Hepatocyte (in vitro differentiated cells): ENCODE measurements around the gene GSPT1.

Source experiments
- EZH2 ChIP-seq: fragments of 200-600 bp; sonication (generic); IDR thresholded peaks from 2 replicates; pipeline ENCODE4 v1.6.1; 2016; ENCODE audit warnings: antibody characterized with exemption, mild to moderate bottlenecking, borderline replicate concordance
- TF ChIP-seq, protein P1 (sequence below): fragments of 200-600 bp; sonication (generic); IDR thresholded peaks from 2 replicates; pipeline ENCODE4 v1.5.1; 2016; ENCODE audit warnings: antibody characterized with exemption, mild to moderate bottlenecking; ENCODE audit not compliant: poor library complexity

DNA sequence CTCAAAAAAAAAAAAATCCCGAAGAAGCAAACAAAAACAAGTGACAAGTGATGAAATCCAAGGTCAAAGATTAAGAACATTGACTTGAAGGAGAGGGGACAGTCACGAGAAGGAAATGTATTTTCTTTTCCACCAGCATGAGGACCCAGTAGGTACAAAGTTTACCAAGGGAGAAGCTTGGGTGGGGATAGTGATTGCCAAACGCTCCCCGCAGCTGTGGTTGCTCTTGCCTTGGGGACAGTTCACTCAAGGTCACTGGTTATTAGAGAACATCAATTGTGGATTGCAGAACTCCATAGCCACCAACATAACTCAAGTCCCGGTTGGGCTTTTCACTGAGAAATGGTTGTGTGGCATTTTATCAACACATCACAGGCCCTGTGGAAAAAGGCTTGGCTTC lies 91.4 kb downstream of the GSPT1 start:
- TF ChIP-seq, protein P1, sequence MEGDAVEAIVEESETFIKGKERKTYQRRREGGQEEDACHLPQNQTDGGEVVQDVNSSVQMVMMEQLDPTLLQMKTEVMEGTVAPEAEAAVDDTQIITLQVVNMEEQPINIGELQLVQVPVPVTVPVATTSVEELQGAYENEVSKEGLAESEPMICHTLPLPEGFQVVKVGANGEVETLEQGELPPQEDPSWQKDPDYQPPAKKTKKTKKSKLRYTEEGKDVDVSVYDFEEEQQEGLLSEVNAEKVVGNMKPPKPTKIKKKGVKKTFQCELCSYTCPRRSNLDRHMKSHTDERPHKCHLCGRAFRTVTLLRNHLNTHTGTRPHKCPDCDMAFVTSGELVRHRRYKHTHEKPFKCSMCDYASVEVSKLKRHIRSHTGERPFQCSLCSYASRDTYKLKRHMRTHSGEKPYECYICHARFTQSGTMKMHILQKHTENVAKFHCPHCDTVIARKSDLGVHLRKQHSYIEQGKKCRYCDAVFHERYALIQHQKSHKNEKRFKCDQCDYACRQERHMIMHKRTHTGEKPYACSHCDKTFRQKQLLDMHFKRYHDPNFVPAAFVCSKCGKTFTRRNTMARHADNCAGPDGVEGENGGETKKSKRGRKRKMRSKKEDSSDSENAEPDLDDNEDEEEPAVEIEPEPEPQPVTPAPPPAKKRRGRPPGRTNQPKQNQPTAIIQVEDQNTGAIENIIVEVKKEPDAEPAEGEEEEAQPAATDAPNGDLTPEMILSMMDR: no peak
- no peak for TF ChIP-seq EZH2
